Measurements from ENCODE around the gene OPCML.

DNA sequence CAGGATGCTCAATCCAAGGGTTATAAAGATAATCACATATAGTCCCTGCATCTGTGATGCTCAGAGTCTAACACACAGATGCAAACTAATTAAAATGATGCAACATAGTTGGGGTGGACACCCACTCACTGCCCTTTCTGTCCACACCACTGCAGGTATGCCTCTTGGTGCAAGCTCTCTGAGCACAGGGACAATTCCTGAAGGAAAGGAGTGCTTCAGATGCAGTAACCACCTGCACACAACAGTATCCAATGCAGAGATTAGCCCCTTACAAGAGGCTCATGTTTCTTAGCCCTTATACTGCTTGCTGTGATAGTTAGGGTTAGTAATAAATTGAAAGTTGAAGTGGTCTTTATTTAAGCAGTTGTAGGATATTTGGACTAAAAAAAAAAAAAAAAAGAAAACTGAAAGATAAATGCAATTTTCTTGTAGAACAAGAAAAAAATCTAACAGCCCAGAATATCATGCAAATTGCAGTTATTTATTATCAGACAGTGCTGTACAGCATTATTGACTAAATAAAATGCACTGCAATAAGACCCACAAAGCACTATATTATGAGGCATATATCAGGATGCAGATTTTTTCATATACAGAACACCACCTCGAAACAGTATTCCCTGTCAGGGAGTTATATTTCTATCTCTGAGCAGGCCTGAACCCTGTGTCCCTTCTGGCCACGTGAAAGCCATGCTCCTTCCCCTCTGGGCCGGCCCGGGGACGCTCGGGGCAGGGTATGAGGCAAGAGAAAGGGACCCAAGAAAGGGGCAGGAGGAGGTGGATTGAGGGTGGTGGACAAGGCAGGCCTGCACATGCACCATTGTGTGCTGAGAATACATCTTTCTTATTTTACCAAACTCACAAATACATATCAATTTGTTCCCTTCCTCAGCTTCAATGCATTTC is 260.2 kb downstream of the OPCML start:
- TF ChIP-seq, protein P1, sequence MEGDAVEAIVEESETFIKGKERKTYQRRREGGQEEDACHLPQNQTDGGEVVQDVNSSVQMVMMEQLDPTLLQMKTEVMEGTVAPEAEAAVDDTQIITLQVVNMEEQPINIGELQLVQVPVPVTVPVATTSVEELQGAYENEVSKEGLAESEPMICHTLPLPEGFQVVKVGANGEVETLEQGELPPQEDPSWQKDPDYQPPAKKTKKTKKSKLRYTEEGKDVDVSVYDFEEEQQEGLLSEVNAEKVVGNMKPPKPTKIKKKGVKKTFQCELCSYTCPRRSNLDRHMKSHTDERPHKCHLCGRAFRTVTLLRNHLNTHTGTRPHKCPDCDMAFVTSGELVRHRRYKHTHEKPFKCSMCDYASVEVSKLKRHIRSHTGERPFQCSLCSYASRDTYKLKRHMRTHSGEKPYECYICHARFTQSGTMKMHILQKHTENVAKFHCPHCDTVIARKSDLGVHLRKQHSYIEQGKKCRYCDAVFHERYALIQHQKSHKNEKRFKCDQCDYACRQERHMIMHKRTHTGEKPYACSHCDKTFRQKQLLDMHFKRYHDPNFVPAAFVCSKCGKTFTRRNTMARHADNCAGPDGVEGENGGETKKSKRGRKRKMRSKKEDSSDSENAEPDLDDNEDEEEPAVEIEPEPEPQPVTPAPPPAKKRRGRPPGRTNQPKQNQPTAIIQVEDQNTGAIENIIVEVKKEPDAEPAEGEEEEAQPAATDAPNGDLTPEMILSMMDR (IDR thresholded peaks at IDR 0.05; ENCODE audit: low read length): no peak
- TF ChIP-seq EZH2 (optimal IDR thresholded peaks at IDR 0.05; ENCODE audit: low read depth, low read length): no peak
